ENCODE data around the gene NFKB1.

GRCh38 chr4:102537269-102537668, 36.1 kb downstream of the NFKB1 start:
- TF ChIP-seq CTCF (IDR thresholded peaks at IDR 0.05; ENCODE audit: low read depth, low read length) (no peak), EZH2phosphoT487 (IDR thresholded peaks at IDR 0.05; ENCODE audit: low read depth) (no peak)
